Activated CD8-positive, alpha-beta memory T cell treated with anti-CD3 and anti-CD28 coated beads, Interleukin-2, amount 50 U/mL, for 24 hours (primary cell): Measurements from ENCODE around the gene KCTD20.
"Not testable (repeated sequence)": the region's sequence is repeated elsewhere in the genome, so short reads cannot be mapped to it uniquely, and the experiment has no call there.

Experiments used
- DNase-seq: peaks from one replicate; pipeline ENCODE4 v3.0.0-alpha.2; 2020; ENCODE audit errors: extremely low read depth

Gene KCTD20

DNA sequence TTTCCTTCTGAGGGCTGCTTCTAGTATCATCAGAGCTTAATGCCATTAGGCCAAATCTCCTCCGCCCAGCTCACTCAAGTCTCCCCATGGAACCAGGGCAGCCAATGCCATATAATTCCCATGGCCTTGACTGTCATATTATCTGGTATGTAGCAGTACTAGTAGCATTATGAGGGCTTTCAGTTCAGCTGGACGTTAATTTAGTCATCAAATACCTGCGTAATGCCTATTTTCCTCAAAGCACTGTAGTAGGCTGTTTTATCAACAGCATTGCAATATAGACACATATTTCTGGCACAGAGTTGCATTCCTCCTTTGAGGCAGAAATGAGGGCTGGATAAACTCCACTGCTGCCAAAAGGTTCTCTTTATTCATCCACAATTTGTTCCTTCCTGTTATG is 1.7 kb downstream of the KCTD20 start:
- DNase-seq = no peak

DNA sequence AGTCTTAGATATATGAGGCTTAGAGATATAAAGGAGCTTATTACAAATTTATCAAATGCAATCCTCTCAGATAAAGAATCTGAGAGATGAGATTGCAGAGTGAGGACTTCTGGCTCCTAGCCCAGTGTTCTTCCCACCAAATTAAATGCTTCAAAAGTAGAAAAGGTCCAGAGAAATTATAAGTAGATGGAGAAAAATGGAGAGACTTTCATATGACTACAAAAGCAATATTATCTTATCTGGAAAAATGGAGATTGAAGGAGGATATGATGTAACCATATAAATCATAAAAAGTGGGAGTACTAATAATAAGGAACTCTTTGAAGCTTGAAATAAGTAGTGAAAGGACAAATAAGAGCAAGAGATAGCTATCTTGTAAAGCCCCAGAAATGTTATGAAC is 2.8 kb downstream of the KCTD20 start:
- no peak for DNase-seq

DNA sequence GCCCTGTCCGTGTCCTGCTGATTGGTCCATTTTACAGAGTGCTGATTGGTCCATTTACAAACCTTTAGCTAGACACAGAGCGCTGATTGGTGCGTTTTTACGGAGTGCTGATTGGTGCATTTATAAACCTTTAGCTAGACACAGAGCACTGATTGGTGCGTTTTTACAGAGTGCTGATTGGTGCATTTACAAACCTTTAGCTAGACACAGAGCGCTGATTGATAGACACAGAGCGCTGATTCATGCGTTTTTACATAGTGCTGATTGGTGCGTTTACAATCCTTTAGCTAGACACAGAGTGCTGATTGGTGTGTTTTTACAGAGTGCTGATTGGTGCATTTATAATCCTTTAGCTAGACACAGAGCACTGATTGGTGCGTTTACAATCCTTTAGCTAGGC is 6.4 kb downstream of the KCTD20 start:
- not testable (repeated sequence) for DNase-seq

DNA sequence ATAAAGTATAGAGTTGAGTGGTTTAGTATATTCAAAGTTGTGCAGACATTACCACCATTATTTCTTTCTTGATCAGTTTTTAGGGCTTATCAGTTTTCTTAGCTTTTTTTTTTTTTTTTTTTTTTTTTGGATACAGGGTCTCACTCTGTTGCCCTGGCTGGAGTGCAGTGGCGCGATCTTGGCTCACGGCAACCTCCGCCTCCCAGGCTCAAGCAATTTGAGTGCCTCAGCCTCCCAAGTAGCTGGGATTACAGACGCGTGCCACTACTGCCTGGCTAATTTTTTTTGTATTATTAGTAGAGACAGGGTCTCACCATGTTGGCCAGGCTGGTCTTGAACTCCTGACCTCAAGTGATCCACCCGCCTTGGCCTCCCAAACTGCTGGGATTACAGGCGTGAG is 10.1 kb downstream of the KCTD20 start:
- DNase-seq = not testable (repeated sequence)

DNA sequence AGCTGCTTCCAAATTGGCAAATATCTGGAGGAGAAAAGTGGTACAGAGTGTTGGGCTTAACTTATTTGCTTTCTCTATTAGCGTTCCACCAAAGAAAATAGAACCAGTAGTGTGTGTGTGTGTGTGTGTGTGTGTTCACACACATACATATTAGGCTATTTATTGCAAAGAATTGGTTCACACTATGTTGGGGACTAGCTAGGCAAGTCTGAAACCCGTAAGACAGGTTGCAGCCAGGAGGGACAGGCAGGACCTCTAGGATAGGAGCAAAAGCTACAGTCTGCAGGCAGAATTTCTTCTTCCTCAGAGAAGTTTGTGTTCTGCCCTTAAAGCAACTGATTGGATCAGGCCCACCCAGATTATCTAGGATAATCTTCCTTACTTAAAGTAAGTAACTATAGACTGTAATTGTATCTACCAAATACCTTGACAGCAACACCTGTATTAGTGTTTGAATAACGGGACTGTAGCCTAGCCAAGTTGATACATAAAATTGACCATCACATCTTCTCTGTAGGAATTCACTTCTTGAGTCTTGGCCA is 12.8 kb downstream of the KCTD20 start:
- no peak for DNase-seq

DNA sequence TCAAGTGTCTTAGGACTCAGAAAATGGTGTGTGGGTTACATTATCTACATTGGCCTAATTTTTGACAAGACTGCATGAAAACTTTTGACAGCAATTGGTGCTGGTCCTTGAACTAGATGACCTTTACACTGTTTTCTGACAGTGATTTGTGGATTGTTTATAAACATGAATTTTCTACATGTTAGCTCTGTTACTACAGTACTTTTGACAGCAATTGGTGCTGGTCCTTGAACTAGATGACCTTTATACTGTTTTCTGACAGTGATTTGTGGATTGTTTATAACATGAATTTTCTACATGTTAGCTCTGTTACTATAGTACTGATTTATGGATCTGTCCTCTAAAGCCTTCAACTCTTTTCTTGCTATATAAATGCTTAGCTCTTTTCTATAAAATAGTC is 16.7 kb downstream of the KCTD20 start:
- DNase-seq = no peak

DNA sequence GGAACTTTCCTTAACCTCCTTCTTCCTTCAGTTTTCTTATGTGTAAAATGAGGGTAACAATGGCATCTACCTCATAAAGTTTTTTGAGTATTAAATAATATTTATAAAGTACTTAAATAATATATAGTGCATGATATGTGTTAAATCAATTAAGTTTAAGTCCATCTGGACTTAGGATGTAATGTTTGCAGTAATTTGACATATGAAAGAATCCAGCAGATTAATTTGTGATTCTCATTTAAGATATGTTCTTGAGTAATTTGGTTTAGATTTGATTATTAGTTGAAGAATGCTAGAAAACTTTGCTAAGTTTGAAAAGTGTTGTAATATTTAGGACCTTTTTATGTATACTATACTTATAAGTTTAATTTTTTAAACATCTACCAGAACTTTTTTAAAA is 18.1 kb downstream of the KCTD20 start:
- no peak for DNase-seq

DNA sequence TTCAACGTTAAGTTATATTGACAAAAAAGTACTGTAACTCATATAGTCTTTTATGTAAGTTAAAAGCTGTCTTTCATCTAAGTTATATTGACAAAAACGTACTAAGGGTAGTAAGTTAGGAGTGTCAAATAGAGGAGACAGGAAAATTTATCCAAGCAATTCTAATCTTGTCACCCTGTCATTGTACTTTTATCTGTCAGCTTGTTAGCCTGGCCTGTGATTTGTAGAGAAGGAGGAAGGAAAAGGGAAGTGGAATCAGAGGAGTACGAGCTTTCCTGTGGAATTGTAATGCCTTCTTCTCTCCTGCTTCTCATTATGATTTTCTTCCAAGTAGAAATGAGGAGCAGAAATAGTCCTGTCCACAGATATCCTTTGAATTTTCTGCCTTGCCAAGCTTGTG is 18.8 kb downstream of the KCTD20 start:
- no peak for DNase-seq

DNA sequence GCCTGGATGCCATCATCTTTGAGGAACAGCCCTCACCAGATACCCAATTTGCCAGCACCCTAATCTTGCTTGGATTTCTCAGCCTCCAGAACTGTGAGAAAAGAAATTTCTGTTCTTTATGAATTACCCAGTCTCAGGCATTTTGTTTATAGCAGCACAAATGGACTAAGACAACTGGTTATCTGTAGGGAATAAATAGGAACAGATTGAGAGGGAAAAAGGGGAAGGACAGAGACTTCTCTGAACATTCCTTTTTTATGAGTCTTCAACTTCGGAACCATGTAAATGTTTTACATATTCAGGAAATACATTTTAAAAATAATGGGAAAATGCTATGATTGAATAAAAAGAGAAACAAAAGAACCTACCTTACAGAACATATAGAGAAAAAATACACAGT is 20.9 kb downstream of the KCTD20 start:
- DNase-seq = no peak

DNA sequence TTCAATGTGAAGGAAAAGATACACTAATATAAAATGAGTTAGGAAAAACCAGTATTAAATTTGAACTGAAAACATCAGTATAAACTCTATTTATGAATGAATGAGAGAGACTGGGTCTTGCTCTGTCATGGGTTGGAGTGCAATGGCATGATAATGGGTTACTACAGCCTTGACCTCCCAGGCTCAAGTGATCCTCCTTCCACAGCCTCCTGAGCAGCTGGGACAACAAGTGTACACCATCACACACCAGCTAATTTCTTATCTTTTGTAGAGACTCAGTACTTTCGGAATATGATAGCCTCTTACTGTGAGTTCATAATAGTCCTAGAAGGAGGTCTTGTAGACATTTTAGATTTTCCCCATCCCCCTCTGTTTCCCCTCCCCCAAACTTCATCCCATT is 21.4 kb downstream of the KCTD20 start:
- no peak for DNase-seq

DNA sequence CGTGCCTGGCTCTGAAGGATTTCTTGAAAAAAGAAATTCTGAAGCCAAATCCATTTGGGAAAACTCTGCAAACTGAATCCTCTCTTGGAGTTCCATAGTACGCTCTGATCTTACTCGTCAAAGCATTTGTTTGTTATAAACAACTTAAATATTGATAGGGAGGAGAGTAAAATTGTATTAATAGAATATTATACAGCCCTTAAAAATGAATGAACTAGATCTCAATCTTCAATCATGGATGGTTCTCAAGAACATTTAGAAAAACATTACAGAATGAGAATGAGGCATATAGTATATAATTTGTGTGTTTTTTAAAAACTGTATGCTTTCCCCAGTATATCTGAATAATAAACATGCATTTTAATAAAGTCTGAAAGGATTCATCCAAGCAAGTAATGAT is 24.8 kb downstream of the KCTD20 start:
- no peak for DNase-seq

DNA sequence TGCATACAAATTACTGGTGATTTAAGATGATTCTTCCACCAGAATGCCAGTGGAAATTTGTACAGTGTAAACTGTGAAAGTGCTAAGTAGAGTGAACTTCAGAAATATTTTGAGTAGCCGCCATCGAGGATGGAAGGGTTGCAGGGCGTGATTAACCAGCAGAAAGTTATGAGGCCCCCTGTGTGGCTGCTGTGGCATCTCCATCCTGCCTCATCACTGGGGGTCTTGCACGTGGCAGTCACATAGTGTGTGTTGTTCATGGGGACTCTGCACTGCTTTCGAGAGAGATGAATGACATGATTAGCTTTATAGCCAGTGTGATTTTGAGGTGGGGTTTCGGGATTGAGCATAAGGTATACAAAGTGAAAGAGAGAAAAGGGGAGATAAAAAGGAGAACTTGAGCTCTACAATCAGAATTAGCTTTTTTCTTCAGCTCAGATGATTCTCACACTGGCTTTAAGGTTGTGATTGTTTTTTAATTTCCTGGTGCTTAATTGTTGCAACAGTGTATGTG is 26.4 kb downstream of the KCTD20 start:
- DNase-seq = no peak

DNA sequence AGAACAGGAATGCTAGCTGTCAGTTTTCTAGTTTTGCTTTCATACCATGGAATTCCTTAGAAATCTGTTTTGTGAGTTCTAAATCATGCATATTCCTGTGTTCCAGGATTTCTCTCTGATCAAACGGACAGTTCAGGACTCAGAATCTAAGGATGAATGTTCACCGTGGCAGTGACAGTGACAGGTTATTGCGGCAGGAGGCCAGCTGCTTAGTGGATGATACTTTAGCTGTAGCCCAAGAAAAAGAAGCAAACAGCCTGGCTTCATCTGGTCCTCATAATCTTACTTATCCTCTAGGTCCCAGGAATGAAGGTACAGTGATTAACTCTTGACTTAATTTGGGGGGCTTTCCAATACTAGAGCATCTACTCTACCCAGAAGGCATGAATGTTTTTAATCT is 27.1 kb downstream of the KCTD20 start:
- no peak for DNase-seq

DNA sequence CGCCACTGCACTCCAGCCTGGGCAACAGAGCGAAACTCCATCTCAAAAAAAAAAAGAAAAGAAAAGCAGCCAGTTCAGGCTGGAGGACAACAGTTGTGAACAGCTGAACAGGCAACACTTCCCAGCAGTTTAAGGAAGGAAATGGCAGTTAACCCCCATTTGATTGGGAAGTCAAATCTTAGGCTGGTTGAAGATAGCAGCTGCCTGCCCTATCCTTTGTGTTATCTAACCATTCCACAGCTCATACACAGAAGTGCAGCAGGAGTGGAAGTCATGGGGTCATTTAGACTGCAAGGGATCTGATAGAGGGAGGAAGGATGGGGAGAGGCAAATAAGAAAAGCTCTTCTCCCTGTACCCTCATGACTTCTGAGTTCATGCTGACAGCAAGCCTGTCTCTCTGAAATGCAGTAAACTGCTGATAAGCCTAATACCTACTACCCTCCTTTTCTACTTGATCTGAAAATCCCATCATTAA is 35.3 kb downstream of the KCTD20 start:
- no peak for DNase-seq

DNA sequence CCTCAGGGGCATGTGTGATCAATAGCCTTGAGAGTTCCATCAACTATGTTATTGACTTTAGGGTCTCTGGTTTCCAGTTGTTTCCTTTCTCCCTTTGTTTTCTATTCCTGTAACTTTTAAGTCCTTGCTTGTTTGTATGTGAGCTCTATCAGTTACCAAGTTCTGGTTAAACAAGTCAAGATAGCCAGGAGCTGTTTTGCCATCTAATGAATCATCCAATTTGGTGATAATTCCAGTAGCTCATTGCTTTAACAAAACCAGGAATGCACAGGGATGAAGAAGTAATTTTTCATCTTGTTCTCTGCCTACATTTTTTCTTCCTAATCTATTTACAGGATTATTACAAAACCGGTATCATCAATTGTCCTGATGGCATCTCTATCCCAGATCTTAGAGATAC is 36.5 kb downstream of the KCTD20 start:
- DNase-seq = no peak

DNA sequence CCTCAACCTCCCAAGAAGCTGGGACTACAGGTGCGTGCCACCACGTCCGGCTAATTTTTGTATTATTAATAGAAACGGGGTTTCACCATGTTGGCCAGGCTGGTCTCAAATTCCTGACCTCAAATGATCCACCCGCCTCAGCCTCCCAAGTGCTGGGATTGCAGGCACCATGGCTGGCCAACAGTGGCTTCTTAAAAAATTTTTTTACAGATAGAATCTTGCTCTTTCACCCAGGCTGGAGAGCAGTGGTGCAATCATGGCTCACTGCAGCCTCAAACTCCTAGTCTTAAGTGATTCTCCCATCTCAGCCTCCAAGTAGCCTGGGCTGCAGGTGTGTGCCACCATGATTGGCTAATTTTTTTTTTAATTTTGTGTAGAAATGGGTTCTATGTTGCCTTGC is 40.5 kb downstream of the KCTD20 start:
- not testable (repeated sequence) for DNase-seq

DNA sequence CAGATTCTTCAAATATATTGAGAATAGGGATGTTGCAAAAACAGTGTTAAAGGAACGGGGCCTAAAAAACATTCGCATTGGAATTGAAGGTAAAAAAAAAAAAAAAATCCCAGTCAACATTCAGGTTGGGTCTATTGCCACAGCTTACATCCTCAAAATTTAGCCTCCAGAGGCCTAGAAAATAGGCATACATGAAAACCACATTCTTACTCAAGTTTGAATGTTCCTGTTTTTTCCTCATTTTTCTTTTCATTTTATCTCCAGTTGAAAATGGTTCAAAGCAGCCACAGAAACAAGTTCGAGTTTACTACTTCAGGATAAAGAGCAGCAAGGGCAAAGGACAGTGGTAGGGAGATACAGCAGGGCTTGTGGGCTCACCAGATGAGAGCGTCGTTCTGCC is 41.9 kb downstream of the KCTD20 start:
- no peak for DNase-seq

DNA sequence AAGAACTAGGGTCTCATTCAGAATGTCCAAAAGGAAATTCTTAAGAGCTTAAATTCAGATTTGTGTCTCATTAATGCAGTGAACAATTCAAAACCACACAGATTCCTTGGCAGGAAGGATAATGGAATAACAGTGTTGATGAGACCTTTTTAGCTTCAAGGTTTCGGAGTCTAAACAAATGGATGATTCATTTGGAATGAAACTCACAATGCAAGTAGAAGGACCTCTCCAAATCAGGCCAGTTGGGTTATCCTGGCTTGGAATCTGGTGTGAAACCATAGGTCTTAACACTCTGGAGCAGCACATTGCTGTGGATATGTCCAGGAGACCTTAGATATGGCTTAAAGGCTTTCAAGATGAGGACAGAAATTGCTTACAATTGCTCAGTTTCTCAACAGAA is 44.9 kb downstream of the KCTD20 start:
- DNase-seq = no peak

DNA sequence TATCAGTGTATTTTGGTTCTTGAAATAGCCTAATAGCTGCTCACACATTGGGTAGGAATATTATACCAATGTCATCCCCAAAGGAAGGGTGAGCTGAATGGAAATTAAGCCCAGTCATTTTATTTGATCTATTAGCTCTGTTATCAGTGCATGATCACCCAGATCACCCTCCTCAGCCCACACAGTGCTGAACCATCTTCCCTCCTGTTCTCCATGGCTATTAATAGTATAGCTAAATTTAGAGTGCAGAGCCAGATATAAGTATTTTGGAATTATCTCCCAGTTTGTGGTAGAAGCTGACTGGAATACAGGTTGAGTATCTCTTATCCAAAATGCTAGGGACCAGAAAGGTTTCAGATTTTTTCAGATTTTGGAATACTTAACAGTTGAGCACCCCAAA is 45.4 kb downstream of the KCTD20 start:
- no peak for DNase-seq

DNA sequence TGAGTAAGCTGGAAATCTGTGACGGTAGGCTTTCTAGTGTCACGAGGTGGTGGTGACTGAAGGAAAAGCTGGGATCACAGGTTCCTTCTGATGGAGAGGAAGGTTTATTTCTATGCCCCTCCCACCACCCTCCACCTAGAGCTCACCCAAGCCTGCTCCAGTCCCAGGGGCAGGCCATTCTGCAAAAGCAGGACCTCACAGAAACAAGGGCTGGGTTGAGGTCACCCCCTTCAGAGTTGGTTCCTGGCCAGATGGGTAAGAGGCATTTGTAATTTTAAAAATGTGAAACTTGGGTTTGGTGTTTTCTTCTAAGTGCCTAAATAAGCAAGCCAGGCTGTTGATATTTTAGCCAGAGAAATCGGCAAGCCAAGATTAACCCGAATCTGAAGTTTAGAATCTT is 46.6 kb downstream of the KCTD20 start:
- no peak for DNase-seq

DNA sequence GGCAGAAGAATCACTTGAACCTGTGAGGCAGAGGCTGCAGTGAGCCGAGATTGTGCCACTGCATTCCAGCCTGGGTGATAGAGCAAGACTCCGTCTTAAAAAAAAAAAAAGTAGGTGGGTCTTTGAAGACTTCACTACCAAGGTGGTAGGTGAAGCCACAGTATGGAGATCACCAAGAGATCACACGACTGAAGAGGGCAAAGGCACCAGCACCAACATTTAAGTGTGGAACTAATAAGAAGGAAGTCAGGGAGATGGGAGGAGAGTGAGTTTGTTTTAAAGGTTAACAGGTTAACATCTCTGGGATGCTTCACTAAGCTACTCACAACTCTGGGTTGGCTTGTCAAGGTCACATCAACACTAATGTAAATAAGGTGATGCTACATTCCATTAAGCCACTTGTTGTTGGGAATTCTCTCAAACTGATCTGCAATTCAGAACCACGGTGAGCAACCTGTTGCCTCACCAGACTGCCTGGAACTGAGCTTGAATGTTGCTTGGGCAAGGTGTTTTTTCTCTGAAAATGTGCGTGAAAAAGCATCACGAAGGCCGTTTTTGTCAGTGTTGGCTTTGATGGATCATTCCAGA is 48.7 kb downstream of the KCTD20 start:
- DNase-seq = no peak

DNA sequence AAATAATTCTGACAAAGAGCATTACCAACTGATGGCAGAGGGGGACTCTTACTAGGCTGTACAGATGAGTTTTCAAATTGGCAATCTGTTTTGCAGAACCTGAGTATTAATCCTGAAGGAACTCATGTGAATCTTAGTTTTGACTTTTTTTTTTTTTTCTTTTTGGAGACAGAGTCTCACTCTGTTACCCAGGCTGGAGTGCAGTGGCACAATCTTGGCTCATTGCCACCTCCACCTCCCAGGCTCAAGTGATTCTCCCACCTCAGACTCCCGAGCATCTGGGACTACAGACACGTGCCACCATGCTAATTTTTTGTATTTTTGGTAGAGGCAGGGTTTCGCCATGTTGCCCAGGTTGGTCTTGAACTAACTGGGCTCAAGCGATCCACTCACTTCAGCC is 49.3 kb downstream of the KCTD20 start:
- no peak for DNase-seq

DNA sequence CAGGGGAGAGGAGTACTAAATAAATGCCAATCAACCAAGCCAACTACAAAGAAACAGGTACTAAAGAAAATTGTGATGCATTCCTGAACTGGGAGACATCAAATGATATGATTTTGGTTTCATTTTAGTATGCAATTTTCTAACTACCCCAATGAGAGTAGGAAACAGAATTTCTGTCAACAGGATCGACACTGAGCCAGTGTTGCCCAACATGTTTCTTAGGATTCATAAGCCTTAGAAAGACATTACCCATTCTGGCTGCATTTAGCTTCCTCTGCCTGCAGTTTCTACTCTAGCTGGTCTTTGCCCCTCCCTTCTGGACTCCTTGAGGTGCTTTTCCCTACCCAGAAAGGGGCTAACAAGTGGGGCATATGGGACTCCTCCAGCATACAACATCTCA is 49.8 kb downstream of the KCTD20 start:
- no peak for DNase-seq

DNA sequence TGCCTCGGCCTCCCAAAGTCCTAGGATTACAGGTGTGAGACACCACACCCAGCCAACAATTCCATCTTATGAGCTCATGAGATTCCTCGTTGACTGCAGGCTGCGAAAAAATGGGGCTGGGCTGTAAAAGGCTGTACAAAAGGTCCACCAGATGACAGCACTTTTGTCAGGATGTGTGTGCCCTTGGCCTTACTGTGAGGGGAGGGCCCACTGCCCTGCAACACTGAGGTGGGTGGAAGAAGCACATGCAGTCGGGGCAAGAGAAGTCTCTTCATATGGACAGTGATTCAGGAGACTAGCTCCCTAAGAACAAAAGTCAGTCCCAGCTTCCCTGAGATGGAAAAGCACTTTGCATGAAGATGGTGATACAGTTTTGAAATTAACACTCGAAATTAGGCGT is 50.5 kb downstream of the KCTD20 start:
- no peak for DNase-seq
